Epithelial cell of proximal tubule (primary cell): ENCODE measurements around the gene PTPRN2. TPM values are rescaled to one million over a fixed set of nuclear protein-coding genes. Genes with fewer than 3 reads are reported as not detected.

Experiments
- DNase-seq: peaks from one replicate; pipeline ENCODE4 v3.0.0-alpha.2; 2011; ENCODE audit warnings: low read depth
- H3K4me3 ChIP-seq: 2 replicates; pipeline ENCODE4 v1.5.1; 2011; ENCODE audit warnings: low read depth, mild to moderate bottlenecking, low read length
- total RNA-seq: library from RNA; depleted of rRNA; stranded (reverse); fragments of >200 nt; gene quantifications from 2 replicates; pipeline ENCODE4 v1.2.3, GENCODE V29; 2015
- TF ChIP-seq, protein P1 (sequence below): conservative IDR thresholded peaks from 2 replicates; pipeline ENCODE4 v1.5.1; 2012; ENCODE audit warnings: low read depth, mild to moderate bottlenecking, low read length

PTPRN2 gene
- total RNA-seq, 1 donor from 2014 or later = 2.8 TPM

DNA sequence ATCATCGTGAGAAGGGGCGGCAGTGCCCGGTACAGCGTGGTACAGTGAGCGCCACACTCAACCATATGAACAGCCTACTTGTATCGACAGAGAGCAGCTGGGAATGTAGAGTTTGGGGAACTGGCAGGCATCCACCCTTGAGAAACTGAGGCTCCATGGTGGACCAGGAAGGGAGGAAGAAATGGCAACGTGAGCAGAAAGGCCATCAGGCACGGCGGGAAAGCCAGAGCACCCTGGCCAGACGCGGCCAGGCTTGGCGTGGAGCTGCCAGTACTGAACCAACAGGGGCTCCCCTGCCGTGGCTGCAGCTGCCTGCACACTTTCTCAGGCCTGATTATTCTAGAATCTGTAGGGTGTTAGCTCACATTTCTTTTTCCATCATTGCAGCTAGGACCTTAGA, 442.3 kb downstream of the PTPRN2 start:
- TF ChIP-seq, protein P1, sequence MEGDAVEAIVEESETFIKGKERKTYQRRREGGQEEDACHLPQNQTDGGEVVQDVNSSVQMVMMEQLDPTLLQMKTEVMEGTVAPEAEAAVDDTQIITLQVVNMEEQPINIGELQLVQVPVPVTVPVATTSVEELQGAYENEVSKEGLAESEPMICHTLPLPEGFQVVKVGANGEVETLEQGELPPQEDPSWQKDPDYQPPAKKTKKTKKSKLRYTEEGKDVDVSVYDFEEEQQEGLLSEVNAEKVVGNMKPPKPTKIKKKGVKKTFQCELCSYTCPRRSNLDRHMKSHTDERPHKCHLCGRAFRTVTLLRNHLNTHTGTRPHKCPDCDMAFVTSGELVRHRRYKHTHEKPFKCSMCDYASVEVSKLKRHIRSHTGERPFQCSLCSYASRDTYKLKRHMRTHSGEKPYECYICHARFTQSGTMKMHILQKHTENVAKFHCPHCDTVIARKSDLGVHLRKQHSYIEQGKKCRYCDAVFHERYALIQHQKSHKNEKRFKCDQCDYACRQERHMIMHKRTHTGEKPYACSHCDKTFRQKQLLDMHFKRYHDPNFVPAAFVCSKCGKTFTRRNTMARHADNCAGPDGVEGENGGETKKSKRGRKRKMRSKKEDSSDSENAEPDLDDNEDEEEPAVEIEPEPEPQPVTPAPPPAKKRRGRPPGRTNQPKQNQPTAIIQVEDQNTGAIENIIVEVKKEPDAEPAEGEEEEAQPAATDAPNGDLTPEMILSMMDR = no peak
- no peak overlapping the region for H3K4me3 ChIP-seq
- no peak for DNase-seq

DNA sequence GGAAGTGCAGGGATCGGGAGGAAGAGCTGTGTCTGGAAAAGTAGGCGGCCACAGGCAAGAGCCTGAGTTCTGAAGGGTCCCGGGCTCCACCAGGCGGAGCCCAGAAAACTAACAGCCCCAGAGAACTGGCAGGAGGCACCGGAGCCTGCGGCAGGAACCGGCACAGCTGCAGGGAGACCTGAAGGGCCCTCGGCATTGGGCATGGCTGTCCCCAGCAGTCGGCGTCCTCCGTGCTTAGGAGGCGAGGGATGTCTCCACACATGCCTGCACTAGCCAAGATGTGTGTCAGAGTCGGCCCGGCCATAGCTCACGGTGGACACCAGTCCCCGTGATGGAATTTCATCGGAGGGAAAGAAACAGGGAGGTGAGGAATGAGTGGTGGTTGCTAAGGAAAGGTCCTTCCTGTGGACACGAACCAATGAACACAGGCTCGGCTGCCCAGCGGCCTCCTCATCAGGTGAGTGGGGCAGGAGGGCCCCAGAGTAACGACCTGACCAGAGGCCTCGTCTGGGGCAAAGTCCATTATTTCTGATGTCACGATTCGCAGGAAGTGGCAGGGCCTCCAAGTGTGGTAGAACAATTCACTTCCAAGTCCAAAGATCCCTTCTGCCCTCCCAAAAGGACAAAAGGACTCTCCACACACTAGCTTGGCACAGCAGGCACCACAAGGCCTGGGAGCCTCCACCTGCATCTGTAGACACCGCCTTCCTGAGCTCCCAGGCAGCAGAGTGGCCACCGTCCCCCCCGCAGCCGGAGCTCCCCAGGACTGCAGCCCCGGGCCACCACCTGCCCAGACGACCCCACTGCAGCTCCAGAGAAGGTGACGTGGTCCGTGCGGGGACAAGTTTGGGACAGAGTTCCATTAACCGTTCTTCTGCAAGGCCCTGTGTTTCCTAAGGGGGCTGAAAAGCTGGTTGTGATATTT, 444.2 kb downstream of the PTPRN2 start:
- H3K4me3 ChIP-seq = no peak overlapping the region
- TF ChIP-seq, protein P1 = no peak
- no peak for DNase-seq

DNA sequence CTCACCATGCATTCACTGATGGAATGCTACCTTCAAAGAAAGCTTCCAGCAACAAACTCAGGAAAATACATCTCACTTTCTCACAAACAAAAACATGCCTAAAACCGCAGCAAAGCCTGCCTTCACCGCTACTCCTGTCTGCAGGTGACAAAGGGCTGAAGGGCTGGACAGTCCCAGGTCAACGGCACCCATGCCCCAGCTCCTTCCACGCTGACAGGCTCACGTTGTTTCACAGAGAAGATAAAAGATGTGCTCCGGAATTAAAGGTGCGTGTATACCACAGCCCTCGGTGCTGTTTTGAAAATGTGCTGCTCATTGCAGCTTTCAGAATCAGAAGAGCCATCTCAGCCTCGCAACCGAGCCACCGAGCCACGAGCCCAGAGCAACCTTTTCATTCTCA, 445.0 kb downstream of the PTPRN2 start:
- DNase-seq = no peak
- TF ChIP-seq, protein P1 = no peak
- H3K4me3 ChIP-seq = no peak overlapping the region

GRCh38 chr7:158141806-158142518, 445.7 kb downstream of the PTPRN2 start:
- no peak overlapping the region for H3K4me3 ChIP-seq
- DNase-seq = no peak
- TF ChIP-seq, protein P1 = no peak

DNA sequence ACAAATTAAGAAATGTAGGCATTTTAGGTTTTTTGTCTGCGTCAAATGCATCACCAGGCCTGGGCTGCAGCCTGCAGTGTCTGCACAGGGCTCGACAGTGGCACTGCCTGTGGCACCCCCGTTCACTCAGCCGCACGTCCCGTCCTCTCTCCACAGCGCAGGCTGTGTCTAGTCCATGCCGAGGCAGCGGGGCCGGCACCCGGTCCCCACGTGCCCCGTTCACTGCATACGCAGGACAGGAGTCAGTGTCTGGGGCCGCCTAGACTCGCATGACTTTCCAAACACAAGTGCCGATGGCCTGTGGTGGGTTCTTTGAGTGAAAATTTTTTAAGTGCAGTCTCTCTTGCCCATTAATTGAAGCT, 446.4 kb downstream of the PTPRN2 start:
- TF ChIP-seq, protein P1 = no peak
- H3K4me3 ChIP-seq = no peak overlapping the region
- DNase-seq = no peak

GRCh38 chr7:158140538-158141220, 446.9 kb downstream of the PTPRN2 start:
- DNase-seq = no peak
- TF ChIP-seq, protein P1 = no peak
- no peak overlapping the region for H3K4me3 ChIP-seq
